Liver (tissue), 9 donors: ENCODE data around the gene INPP4A. TPM values are rescaled to one million over a fixed set of nuclear protein-coding genes. Genes with fewer than 3 reads are reported as not detected.

Experiments used
- DNase-seq: peaks from one replicate; pipeline ENCODE4 v3.0.0-alpha.2; 2017; ENCODE audit warnings: low spot score
- H3K27ac ChIP-seq, 2 donors: one replicate each; pipeline ENCODE4 v1.7.0; 2013; ENCODE audit warnings: inconsistent platforms in 2 of 2, low read length in 2 of 2, control low read depth in 1 of 2, low read depth in 1 of 2, mild to moderate bottlenecking in 1 of 2
- H3K27me3 ChIP-seq, 4 donors: one replicate each; pipeline versions ENCODE4 v1.6.1 to v1.7.0; 2013; ENCODE audit warnings: low read length in 3 of 4, inconsistent platforms in 1 of 4, mild to moderate bottlenecking in 1 of 4, moderate library complexity in 1 of 4; ENCODE audit not compliant: control insufficient read depth in 4 of 4, insufficient read depth in 4 of 4
- H3K36me3 ChIP-seq, 4 donors: one replicate each; pipeline versions ENCODE4 v1.6.1 to v1.7.0; 2013; ENCODE audit warnings: low read length in 3 of 4, mild to moderate bottlenecking in 3 of 4, low read depth in 1 of 4, moderate library complexity in 1 of 4; ENCODE audit not compliant: control insufficient read depth in 4 of 4, insufficient read depth in 3 of 4
- H3K4me1 ChIP-seq, 4 donors: one replicate each; pipeline versions ENCODE4 v1.6.1 to v1.7.0; 2013; ENCODE audit warnings: low read length in 3 of 4, mild to moderate bottlenecking in 3 of 4, moderate library complexity in 1 of 4; ENCODE audit not compliant: control insufficient read depth in 4 of 4, insufficient read depth in 4 of 4
- H3K4me3 ChIP-seq, 3 donors: one replicate each; pipeline versions ENCODE4 v1.6.1 to v1.7.0; 2013; ENCODE audit warnings: low read length in 3 of 3, control low read depth in 1 of 3, low read depth in 1 of 3, mild to moderate bottlenecking in 1 of 3
- H3K9ac ChIP-seq, 2 donors: one replicate each; pipeline ENCODE4 v1.7.0; 2013; ENCODE audit warnings: low read length in 2 of 2, mild to moderate bottlenecking in 2 of 2, moderate library complexity in 2 of 2, control low read depth in 1 of 2, low read depth in 1 of 2
- H3K9me3 ChIP-seq, 4 donors: one replicate each; pipeline versions ENCODE4 v1.6.1 to v1.7.0; 2013; ENCODE audit warnings: low read length in 3 of 4; ENCODE audit not compliant: control insufficient read depth in 4 of 4
- CTCF ChIP-seq: fragments of 150-350 bp; IDR thresholded peaks from 2 replicates; pipeline ENCODE4 v1.5.1; 2017; ENCODE audit warnings: improper control_type of control experiment, low read depth, low read length; ENCODE audit not compliant: missing input control
- EGR1 ChIP-seq, 2 donors: IDR thresholded peaks; 2 replicates each; pipeline ENCODE4 v1.6.1; 2016 to 2018; ENCODE audit warnings: antibody characterized with exemption in 2 of 2, low read depth in 2 of 2
- FOXA1 ChIP-seq: IDR thresholded peaks from 2 replicates; pipeline ENCODE4 v1.6.1; 2016; ENCODE audit warnings: antibody characterized with exemption
- FOXA2 ChIP-seq: IDR thresholded peaks from 2 replicates; pipeline ENCODE4 v1.6.1; 2016; ENCODE audit warnings: antibody characterized with exemption
- GABPA ChIP-seq, 2 donors: IDR thresholded peaks in 1 of 2; conservative IDR thresholded peaks in 1 of 2; 2 replicates each; pipeline ENCODE4 v1.6.1; 2016; ENCODE audit warnings: antibody characterized with exemption in 2 of 2, mild to moderate bottlenecking in 1 of 2, moderate library complexity in 1 of 2
- HNF4A ChIP-seq, 2 donors: conservative IDR thresholded peaks; 2 replicates each; pipeline ENCODE4 v1.6.1; 2016; ENCODE audit warnings: antibody characterized with exemption in 2 of 2, mild to moderate bottlenecking in 2 of 2
- HNF4G ChIP-seq: IDR thresholded peaks from 2 replicates; pipeline ENCODE4 v1.6.1; 2016; ENCODE audit warnings: antibody characterized with exemption
- JUND ChIP-seq, 2 donors: IDR thresholded peaks; 2 replicates each; pipeline ENCODE4 v1.6.1; 2016; ENCODE audit warnings: antibody characterized with exemption in 2 of 2
- MAX ChIP-seq: IDR thresholded peaks from 2 replicates; pipeline ENCODE4 v1.6.1; 2016; ENCODE audit warnings: antibody characterized with exemption
- NR2F2 ChIP-seq: IDR thresholded peaks from 2 replicates; pipeline ENCODE4 v1.6.1; 2016; ENCODE audit warnings: antibody characterized with exemption
- RAD21 ChIP-seq, 2 donors: IDR thresholded peaks; 2 replicates each; pipeline ENCODE4 v1.6.1; 2016; ENCODE audit warnings: antibody characterized with exemption in 2 of 2, mild to moderate bottlenecking in 2 of 2
- REST ChIP-seq: IDR thresholded peaks from 2 replicates; pipeline ENCODE4 v1.6.1; 2016; ENCODE audit warnings: antibody characterized with exemption, mild to moderate bottlenecking
- RXRA ChIP-seq, 2 donors: IDR thresholded peaks; 2 replicates each; pipeline ENCODE4 v1.6.1; 2017 to 2018; ENCODE audit warnings: antibody characterized with exemption in 2 of 2, mild to moderate bottlenecking in 1 of 2
- SP1 ChIP-seq: IDR thresholded peaks from 2 replicates; pipeline ENCODE4 v1.6.1; 2018; ENCODE audit warnings: antibody characterized with exemption, mild to moderate bottlenecking
- TAF1 ChIP-seq: conservative IDR thresholded peaks from 2 replicates; pipeline ENCODE4 v1.6.1; 2016; ENCODE audit warnings: antibody characterized with exemption, mild to moderate bottlenecking
- YY1 ChIP-seq: IDR thresholded peaks from 2 replicates; pipeline ENCODE4 v1.6.1; 2016; ENCODE audit warnings: antibody characterized with exemption, mild to moderate bottlenecking
- ZBTB33 ChIP-seq: IDR thresholded peaks from 2 replicates; pipeline ENCODE4 v1.6.1; 2016; ENCODE audit warnings: antibody characterized with exemption
- WGBS: extraction: QIAGEN DNeasy Blood & Tissue Kit; methylation state at CpG from one replicate; pipeline ENCODE4 v1.1.7; 2013; 5-methylcytosine and 5-hydroxymethylcytosine counted together
- polyA plus RNA-seq, 2 donors: library from polyadenylated mRNA; stranded (reverse) in 1 of 2; unstranded in 1 of 2; fragments of 200-250 nt in 1 of 2; fragments of >200 nt in 1 of 2; fragmentation: Nextera tagmentation in 1 of 2; extraction: Ambion mirVana in 1 of 2; gene quantifications; one replicate each; pipeline versions ENCODE4 v1.2.1 to v1.2.3, GENCODE V29; 2013 to 2015
- total RNA-seq, 2 donors: library from RNA; depleted of rRNA; stranded (reverse); fragments of >200 nt; gene quantifications; one replicate each; pipeline ENCODE4 v1.2.3, GENCODE V29; 2014
- TF ChIP-seq, protein P1 (sequence below): IDR thresholded peaks from 2 replicates; pipeline ENCODE4 v1.6.1; 2016; ENCODE audit warnings: antibody characterized with exemption
- donor health status: healthy.
- donor health status: healthy.
- donor health status: healthy.
- donor health status: healthy.
- donor health status: healthy.

Gene INPP4A
- total and polyA plus RNA-seq, 4 donors, result 2.9 to 14.9 (median 7.2) TPM

DNA sequence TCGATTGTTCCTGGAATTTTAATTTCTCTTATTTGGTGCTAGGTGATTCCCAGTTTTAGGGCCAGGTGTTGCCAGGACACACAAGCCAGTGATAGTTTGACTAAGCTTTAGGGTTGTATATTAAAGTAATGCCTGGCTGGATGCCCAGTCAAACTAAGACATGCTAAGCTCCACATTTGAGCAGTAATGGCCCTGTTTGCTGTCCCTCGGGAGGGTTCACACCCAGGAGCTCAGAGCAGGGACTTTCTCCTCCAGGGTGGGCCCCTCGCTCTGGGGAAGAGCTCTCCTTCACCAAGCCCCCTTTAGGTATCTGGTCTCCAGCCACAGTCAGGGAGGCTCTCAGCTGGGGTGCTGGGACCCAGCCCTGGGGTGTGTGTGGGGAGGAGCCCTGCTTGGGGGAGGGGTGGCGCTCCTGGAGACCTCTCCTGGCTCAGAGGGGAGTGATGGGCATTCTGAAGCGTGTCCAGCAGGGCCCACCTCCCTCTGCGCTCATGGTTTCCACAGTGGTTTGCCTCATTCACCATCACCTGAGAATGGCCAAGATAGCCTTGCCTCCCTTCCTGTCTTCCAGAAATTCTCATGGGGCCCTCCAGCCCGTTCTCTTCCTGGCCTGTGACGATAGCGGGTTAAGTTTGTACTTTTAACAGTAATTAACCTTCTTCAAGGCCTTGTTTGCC is 31.7 kb downstream of the INPP4A start:
- H3K9ac ChIP-seq, result no peak overlapping the region
- no peaks in the 10 kb centered on the region for H3K27me3 ChIP-seq
- no peaks in the 10 kb centered on the region for H3K9me3 ChIP-seq
- no peak overlapping the region for H3K27ac ChIP-seq
- H3K36me3 ChIP-seq, result no peaks in the 10 kb centered on the region
- WGBS, result 90% methylated on average over 9 of the region's 9 CpGs
- no peak for TF ChIP-seq REST
- no peak for TF ChIP-seq RXRA (IDR thresholded peaks at IDR 0.05)
- no peak for TF ChIP-seq JUND (IDR thresholded peaks at IDR 0.05)
- TF ChIP-seq, protein P1, sequence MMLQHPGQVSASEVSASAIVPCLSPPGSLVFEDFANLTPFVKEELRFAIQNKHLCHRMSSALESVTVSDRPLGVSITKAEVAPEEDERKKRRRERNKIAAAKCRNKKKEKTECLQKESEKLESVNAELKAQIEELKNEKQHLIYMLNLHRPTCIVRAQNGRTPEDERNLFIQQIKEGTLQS, result no peak
- no peak for TF ChIP-seq EGR1 (IDR thresholded peaks at IDR 0.05; ENCODE audit: low read depth in 2 of 2)
- TF ChIP-seq HNF4A (conservative IDR thresholded peaks at IDR 0.05), result no peak
- TF ChIP-seq FOXA1, result no peak
- TF ChIP-seq HNF4G, result no peak
- TF ChIP-seq FOXA2, result no peak
- TF ChIP-seq CTCF, result no peak
- no peak for TF ChIP-seq GABPA (IDR thresholded peaks at IDR 0.05 in 1 of 2, conservative IDR thresholded peaks at IDR 0.05 in 1 of 2)
- no peak for TF ChIP-seq ZBTB33
- no peak for TF ChIP-seq TAF1
- TF ChIP-seq YY1, result no peak
- no peak for TF ChIP-seq MAX
- no peak for TF ChIP-seq SP1
- no peak for TF ChIP-seq NR2F2
- TF ChIP-seq RAD21 (IDR thresholded peaks at IDR 0.05), result no peak
- H3K4me3 ChIP-seq, result no peak overlapping the region
- H3K4me1 ChIP-seq, result peaks cover 4 to 13% (median 7%) of the 10 kb centered on the region in 4 donors
- no peak for DNase-seq
